T47D (cell line): ENCODE data around the gene EIF3I.

Experiments
- DNase-seq, 2 experiments: peaks; one replicate each; pipeline versions ENCODE4 v3.0.0 to v3.0.0-alpha.2; 2011 to 2012; ENCODE audit warnings: low read depth in 1 of 2, low spot score in 1 of 2
- JUND ChIP-seq: IDR thresholded peaks from 2 replicates; pipeline ENCODE4 v1.6.1; 2012; ENCODE audit warnings: low read depth
- in situ Hi-C: cut with HindIII; loops from 2 replicates; pipeline ENCODE4 v1.10.0; 2016; ENCODE audit warnings: low sequenced_read_pairs, low pct_unique_long_range_greater_than_20kb

EIF3I gene

GRCh38 chr1:32201011-32201855 is 21.0 kb upstream of the EIF3I start:
- TF ChIP-seq JUND, result no peak
- in situ Hi-C loops, result no loop called here
- DNase-seq, result no peak

DNA sequence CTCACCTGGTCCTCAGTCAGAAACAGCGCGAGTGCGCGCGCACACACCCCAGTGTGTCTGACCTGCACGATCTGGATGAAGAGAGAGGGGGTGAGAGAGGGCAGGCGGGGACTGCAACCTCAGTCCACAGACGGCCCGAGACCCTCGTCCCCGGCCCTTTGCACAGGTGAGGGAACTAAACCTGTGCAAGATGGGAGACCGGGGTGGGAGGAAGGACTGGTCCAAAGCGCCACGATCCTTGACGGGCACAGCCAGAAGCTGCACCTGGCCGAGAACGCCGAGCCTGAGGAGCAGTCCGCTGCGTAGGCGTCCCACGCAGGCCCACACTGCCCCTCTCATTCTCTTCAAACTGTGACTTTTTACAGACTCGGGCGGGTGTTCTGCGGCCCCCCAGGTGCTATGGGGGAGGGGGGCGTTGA is 17.3 kb upstream of the EIF3I start:
- no peak for TF ChIP-seq JUND
- in situ Hi-C loops, result no loop called here
- DNase-seq, result no peak

- peak; percentile 66 to 86 for DNase-seq
- in situ Hi-C loops, result no loop called here
- TF ChIP-seq JUND, result no peak
Observed at GRCh38 chr1:32205401-32206370, 16.5 kb upstream of the EIF3I start, which contains the start of gene IQCC. TSS of gene IQCC (plus strand) at chr1:32205671. CDS start at chr1:32205682, 11 bp downstream.

- DNase-seq, result no peak
- TF ChIP-seq JUND, result no peak
- in situ Hi-C loops, result no loop called here
Observed at GRCh38 chr1:32208469-32208868, 13.7 kb upstream of the EIF3I start.

- no peak for TF ChIP-seq JUND
- in situ Hi-C loops, result no loop called here
- peak in 1 of 2 experiments; percentile 51 for DNase-seq
Observed at GRCh38 chr1:32208891-32209328, 13.3 kb upstream of the EIF3I start, which contains the start of gene DCDC2B. TSS of gene DCDC2B (plus strand) at chr1:32209089. CDS start at chr1:32209094, 5 bp downstream.

DNA sequence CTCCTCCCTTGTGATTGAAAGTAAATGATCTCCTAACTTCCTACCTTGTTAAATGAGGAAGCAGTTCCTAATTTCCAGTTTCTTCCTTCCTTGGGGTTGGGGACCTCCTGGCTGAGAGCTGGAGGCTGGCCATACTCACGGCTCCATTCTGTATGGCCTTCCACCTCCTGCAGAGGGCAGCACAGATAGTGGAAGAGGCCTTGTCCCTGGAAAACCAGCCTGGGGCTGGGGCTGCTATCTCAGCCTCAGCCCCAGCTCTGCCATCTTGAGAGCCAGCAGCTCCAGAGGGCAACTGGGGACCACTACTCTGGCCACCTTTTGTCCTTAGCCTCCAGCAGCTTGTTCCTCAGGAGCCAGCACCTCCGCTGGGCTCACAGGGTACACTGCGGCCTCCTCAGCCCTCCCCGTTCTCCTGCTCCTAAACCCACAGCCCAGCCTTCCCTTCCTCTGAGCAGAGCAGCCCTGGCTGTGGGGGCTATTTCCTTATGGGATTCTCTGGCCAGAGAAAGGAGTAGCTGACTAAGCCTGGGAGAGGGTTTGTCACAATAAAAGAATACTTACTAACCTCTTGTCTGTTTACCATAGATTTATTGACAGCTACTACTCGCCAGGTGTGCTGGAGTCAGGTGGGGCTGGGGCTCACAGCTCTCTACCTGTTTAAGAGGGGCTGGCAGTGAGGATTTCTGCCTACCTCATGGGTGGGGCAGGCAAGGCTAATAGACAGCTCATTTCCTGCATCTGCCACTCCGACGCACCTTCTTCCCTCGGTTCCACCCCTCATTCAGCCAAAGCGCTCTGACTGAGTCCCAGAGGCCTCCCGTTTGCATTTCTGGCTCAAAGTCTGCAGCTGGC is 6.4 kb upstream of the EIF3I start:
- DNase-seq, result peak; percentile 30 to 64
- TF ChIP-seq JUND, result no peak
- in situ Hi-C loops, result no loop called here

- no peak for DNase-seq
- in situ Hi-C loops, result no loop called here
- TF ChIP-seq JUND, result no peak
Observed at GRCh38 chr1:32216566-32216965, 5.6 kb upstream of the EIF3I start.

DNA sequence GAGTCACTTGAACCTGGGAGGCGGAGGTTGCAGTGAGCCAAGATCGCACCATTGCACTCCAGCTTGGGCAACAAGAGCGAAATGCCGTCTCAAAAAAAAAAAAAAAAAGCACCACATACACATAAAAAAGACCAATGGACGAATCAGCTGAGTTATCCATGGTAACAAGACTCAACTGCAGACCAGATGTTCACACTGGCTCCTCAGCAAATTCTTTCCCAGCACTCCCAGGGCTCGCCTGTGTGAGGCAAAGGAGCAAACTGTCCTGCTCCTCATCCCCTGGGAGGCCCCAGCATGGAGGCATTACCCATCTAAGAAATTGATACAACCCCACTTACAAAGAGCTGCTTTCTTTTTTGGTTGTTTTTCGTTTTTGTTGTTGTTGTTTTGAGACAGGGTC is 3.2 kb upstream of the EIF3I start:
- no peak for DNase-seq
- in situ Hi-C loops, result no loop called here
- TF ChIP-seq JUND, result no peak

GRCh38 chr1:32220746-32221580 is 1.2 kb upstream of the EIF3I start:
- in situ Hi-C loops, result no loop called here
- TF ChIP-seq JUND, result no peak
- DNase-seq, result no peak

DNA sequence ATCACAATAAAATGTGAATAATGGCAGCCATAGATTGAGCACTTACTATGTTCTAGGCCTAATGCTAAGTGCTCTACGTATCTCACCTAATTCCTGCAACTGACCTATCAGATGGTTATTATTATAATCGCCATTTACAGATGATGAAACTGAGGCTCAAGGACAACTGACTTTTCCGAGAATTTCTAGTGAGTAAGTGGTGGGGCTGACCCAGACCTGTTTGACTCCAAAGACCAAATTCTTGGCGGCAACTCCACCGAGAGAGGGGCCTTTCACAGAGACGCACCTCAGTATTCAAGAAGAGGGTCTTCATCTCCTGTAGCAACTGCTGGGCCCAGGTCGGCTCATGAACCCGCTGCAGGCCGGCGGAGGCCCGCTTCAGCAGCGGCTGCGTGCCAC is 627 bp upstream of the EIF3I start:
- DNase-seq, result no peak
- in situ Hi-C loops, result no loop called here
- TF ChIP-seq JUND, result no peak

GRCh38 chr1:32223683-32224082 is 1.5 kb downstream of the EIF3I start:
- no peak for TF ChIP-seq JUND
- in situ Hi-C loops, result no loop called here
- no peak for DNase-seq
